Left cardiac atrium (tissue), 2 donors: ENCODE data around the gene SNX18. TPM values are rescaled to one million over a fixed set of nuclear protein-coding genes. Genes with fewer than 3 reads are reported as not detected.

Source experiments
- total RNA-seq, 2 donors: library from RNA; stranded (reverse); fragmentation: NEBNext Ultra II Directional; extraction: Animal tissue kit (Norgen Biotek cat#: 25700); gene quantifications; one replicate each; pipeline ENCODE4 v1.2.1, GENCODE V29; 2021
- donor health status: DM: no; HTN: yes; CAD: no; lungs with severe emphysema.
- donor health status: DM: yes; HTN: yes; CAD: no.

SNX18 gene
- total RNA-seq, 2 donors from 2014 or later: 15.1 to 15.4 TPM

Other genes with a start within 250 kb of the SNX18 start
- gene ARL15, start 207.2 kb upstream of the SNX18 start, total RNA-seq: 10 to 100 TPM; 19.0 to 22.7 TPM
- 100 to 1,000 TPM; 218 to 309 TPM for gene HSPB3, start 62.1 kb upstream of the SNX18 start, total RNA-seq